NCI-H1694 treated with DMSO at 0.1 percent for 48 hours (cell line): ENCODE measurements around the gene GAR1.
"Not testable (repeated sequence)": the region's sequence is repeated elsewhere in the genome, so short reads cannot be mapped to it uniquely, and the experiment has no call there.

Experiments
- DNase-seq: peaks from one replicate; lab custom pipeline; 2025; lab: John Stamatoyannopoulos, UW

GAR1 gene

DNA sequence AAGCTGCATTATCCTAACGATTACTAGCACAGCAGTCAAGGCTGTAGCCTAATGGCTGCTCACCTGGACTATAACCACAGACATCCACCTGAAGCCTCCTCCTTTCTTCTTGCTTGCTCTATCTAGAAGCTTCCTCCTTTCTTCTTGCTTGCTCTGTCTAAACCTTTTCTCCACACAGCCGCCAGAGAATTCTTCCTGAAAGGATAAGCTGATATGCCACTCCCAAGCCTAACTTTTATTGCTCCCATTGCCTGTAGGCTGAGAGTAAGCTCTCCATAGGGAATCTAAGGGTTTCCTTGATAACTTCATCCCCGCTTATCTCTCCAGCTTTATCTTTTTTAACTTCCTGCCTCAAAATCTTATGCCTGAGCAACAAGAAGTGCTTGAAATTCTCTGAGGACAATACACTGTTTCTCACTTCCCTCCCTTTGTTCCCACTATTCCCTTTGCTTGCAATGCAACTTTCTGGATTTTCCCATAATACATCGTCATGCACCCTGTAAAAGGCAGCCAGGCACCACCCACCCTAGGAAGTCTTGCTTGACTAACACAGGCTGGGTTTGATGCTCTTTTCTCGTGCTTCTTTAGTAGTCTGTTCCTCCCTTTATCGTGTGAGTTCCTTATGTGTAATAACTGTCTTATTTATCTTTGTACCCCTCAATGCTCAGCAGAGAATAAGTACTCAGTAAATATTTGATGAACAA is 31.0 kb downstream of the GAR1 start:
- no peak for DNase-seq

DNA sequence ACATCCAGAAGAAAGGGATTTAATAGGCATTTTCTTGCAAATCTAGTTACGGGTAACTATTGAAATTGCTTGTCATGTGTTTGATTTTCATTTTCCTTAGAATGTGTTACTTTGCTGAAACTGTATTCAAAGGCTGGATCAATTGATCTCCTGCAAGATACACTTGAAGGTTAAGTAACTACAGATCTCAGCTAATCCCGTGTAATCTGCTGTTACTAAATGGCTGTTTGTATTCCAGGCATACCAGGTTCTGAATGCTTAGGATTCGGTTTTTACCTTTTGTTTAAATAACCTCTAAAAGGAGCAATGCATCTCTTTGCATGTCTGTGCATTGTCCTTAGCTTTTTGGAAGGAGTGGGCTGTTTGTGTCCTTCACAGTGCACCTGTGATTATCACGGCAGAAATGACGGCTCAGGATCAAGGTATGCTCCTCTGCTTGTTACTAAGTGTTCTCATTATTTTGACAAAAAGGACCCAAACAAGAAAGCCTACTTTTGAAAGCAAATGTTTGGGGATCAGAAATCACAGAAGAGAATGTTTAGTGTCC is 32.4 kb downstream of the GAR1 start, which contains the start of gene LRIT3:
Gene LRIT3 (plus strand): TSS at position 212 of the 547 bp plus-strand sequence. CDS start 95 bp downstream, at position 307.
- no peak for DNase-seq

DNA sequence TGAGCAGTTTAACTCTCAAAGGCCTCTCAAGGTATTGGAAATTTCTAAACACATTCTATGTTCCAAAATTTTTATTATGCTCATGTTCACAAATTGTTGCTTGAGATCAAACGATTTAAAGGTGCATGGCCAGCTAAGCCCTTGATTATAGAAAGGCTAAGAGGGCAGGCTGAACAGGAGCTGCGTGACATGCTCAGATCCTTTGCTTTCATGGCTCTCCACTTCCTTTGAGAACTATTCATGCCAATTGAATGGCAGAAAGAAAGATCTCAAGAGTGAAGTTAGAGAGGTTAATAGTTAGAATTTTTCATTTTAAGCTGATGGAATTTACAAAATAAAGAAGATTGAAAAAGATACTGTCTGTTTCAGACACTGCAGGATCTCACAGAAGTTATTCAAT is 32.9 kb downstream of the GAR1 start:
- no peak for DNase-seq

DNA sequence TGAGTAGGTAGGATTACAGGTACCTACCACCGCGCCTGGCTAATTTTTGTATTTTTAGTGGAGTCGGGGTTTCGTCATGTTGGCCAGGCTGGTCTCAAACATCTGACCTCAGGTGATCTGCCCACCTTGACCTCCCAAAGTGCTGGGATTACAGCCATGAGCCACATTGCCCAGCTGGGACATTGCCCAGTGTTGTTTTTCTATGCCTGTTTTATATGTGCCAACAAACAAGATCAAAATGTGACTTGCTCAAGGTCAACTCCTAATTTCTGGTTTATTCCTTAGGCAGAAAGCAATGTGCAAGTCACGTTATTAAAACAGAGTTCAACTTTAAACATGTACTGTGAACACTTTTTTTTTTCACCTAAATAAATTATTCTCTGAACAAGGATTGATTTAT is 35.0 kb downstream of the GAR1 start:
- DNase-seq, result no peak

DNA sequence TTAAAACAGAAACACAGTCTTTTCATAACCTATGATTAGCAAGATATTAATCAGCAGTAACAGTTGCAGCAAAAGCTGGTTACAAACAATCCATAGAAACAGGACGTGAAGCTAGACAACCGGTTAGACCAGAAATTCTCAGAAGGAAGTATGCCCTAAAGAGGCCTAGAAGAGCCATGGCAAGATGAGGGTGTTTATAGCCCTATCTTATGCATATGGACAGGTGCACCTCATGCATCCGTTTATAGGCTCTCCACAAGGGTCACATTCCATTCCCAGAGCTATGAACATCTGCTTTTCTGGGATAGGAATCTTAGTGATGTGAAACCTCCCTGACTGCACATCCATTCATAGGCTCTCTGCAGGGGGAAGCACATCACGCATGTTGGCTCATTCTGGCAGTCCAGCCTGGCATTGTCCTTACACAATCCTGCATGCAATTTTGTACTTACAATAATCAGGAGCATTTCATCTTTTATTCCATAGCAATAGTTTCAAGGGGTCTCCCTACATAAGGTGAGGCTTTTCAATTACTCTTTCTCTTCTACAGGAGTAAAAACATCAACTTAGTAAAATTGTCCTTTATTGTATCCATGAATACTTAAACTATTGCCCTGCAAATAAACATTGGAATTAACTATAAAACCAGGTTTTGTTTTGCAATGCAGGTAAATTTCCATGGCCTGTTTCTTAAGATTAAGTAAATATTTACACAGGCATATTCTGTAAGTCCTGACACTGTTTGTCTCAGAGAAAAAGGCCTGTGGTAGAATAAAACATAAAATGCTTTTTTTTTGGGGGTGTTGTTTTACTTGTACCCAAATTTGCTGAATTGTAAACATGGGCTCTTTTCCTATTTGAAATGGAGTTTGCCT is 44.1 kb downstream of the GAR1 start:
- not testable (repeated sequence) for DNase-seq

DNA sequence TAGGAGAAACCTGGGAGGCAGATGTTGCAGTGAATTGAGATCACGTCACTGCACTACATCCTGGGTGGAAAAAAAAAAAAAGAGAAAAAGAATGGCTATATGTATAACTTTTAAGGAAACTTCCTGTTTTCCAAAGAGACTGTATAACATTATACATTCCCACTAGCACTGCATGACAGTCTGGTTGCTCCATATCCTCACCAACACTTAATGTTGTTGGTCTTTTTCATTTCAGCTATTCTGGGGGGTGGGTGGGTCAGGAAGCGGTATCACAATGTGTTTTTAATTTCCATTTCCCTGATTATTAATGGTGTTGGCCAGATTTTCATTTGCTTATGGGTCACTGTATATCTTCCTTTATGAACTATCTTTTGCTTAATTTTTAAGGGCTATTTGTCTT is 45.7 kb downstream of the GAR1 start:
- no peak for DNase-seq

DNA sequence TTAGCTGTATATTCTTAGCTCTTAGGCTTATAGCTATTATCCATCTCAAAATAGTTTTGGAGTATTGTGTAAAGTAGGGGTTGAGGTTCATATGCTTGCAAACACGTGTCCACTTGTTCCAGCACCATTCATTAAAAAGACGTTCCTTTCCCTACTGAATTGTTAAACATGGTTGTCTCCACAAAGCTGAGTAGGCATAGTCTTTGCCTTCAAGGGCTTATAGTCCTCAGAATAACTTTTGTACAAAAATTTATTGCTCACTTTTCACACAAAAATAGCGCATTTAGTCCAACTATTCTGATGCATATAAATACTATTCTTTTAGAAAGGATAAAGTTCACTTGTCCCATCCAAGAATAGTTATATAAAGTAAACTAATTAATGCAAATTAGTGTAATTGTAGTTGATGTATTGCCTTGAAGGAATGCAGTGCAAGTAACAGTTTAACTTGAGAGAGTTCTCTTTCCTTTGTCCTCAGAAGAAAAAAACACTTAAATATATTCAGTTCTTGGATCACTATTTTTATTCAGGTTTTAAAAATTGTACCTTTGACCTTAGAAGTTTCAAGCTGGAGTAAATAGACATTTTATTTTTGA is 46.5 kb downstream of the GAR1 start:
- DNase-seq, result no peak

DNA sequence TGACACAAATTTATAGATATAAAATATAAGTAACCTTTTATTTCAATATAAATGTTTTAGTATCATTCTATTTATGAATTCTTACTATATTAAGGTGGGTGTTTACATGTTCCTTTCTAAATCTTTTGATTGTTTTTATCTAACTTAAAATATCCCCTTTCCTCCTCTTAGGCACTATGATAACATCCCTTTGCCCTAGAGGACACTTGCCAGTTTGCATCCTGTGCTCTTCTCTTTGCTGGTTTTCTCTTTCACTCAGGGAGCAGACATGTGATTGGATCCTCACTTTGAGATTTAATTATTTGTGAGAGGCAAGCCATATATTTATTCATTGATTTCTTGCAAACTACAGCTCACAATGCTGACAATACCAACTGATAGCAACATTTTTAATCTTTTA is 48.6 kb downstream of the GAR1 start:
- DNase-seq, result no peak

DNA sequence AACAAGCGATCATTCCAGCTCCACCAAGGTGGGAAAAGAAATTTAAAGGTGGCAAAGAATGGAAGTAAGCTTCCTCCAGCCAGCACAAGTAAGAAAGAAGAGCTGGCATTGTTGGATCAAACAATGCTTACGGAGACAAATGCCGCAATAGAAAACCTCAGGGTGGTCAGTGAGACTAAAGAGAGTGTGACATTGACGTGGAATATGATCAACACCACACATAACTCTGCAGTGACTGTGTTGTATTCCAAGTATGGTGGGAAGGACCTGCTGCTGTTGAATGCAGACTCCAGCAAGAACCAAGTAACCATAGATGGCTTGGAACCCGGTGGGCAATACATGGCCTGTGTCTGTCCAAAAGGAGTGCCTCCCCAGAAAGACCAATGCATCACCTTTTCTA is 54.5 kb downstream of the GAR1 start:
- DNase-seq, result no peak

DNA sequence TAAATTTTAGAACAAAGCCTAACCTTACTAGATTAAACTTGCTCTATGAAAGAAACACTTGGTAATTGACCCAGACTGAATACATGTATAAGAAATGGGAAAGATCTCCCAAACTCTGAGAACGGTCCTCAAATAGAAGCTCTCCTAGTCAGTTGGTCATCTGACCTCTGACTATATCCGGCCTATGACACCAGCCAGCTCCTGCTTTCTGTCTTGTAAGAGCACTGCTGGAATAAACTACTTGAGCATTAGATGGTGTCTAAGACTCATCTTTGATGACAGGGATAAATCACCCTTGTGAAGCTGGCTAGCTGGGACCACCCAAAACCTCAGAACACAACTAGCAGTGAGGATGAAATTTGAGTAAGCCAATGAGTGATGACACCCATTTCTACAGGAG is 56.5 kb downstream of the GAR1 start:
- no peak for DNase-seq

DNA sequence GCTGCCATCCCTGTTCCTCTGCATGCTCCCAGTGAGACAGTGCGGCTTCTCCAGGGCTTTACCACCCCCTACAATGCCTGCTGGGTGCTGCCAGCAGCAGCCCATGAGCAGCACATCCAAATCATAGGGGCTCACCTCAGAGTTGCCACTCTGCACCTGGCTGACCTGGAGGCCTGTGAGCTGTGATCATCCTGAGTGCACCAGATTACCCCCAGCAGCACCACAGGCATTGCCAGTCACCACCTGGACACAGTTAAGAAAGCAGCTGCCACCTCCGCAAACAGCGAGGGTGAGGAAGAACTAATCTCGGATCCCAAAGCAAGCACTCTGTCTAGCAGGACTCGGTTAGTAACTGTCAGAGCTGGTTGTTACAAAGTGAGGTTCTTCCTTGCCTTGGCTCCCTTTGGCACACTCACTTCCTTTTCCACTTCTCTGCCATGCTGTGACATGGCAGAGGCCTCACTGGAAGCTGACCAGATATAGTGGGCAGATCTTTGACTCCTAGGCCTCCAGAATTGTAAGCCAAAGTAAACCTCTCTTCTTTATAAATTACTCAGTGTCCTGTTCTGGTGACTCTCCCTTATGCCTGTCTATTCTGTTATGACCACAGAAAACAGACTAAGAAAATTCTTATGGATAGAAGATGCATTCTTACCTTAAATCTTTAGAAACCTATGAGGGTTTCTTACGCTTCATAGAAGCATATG is 57.5 kb downstream of the GAR1 start:
- DNase-seq, result no peak

DNA sequence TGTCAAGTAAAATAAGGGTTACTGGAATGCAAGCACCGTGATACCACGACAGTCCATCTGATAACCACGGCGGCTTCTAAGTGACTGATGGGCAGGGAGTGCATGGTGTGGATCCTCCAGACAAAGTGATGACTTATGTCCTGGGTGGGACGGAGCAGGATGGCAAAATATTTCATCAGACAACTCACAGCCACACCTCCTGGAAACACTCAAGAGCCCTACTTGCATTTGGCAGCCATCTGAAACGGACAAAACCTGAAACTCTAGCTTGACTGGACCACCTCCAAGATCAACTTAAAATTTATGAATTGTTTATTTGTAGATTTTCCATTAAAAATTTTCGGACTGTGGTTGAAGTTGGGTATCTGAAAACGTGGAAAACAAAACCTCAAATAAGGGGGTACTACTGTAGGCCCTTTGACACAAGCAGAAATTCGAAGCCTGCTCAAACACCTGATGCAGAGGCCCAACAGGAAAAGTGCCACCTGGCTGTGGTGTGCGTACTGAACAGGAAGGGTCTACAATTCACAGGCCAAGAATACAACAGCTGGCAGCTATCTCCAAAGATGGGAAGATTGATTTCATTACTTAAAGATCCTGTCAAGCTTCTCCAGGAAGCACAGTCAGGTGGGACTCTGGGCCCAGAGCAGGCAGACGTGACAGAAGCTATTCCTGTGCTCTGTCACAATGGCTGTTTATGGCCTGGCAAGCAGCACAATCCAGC is 58.4 kb downstream of the GAR1 start:
- no peak for DNase-seq
